Measurements from ENCODE around the gene NSMCE1. TPM values are rescaled to one million over a fixed set of nuclear protein-coding genes. Genes with fewer than 3 reads are reported as not detected.

The NSMCE1 gene
- total RNA-seq, 4 donors from 2014 or later: 20.9 to 41.3 (median 30.6) TPM

GRCh38 chr16:27287887-27288286 lies 19.3 kb upstream of the NSMCE1 start:
- Histone ChIP-seq H3K4me3 (no peak overlapping the region), H3K36me3 (no peaks in the 10 kb centered on the region)
- no peak for TF ChIP-seq POLR2A (IDR thresholded peaks at IDR 0.05)
- TF ChIP-seq CTCF (IDR thresholded peaks at IDR 0.05): no peak

GRCh38 chr16:27287051-27287811 lies 18.7 kb upstream of the NSMCE1 start:
- no peaks in the 10 kb centered on the region for H3K4me1 ChIP-seq
- DNase-seq: no peak
- H3K36me3 ChIP-seq: no peaks in the 10 kb centered on the region
- no peak overlapping the region for H3K4me3 ChIP-seq
- no peak for TF ChIP-seq CTCF (IDR thresholded peaks at IDR 0.05)
- no peak for TF ChIP-seq POLR2A (IDR thresholded peaks at IDR 0.05)
- H3K9me3 ChIP-seq: no peaks in the 10 kb centered on the region
- peak overlapping the region in 2 of 4 donors; percentile 13 to 25 for H3K27ac ChIP-seq
- H3K27me3 ChIP-seq: no peaks in the 10 kb centered on the region

More at GRCh38 chr16:27287887-27288286, 19.3 kb upstream of the NSMCE1 start:
- H3K27ac ChIP-seq: no peak overlapping the region
- H3K4me1 ChIP-seq: no peaks in the 10 kb centered on the region
- H3K9me3 ChIP-seq: no peaks in the 10 kb centered on the region
- H3K27me3 ChIP-seq: no peaks in the 10 kb centered on the region
- no peak for DNase-seq

- TF ChIP-seq CTCF (IDR thresholded peaks at IDR 0.05) (no peak), POLR2A (IDR thresholded peaks at IDR 0.05) (no peak)
- no peaks in the 10 kb centered on the region for H3K9me3 ChIP-seq
- H3K4me3 ChIP-seq: no peak overlapping the region
- no peaks in the 10 kb centered on the region for H3K4me1 ChIP-seq
- no peaks in the 10 kb centered on the region for H3K36me3 ChIP-seq
- H3K27me3 ChIP-seq: no peaks in the 10 kb centered on the region
- H3K27ac ChIP-seq: peak overlapping the region in 2 of 4 donors; percentile 25 to 40
- no peak for DNase-seq
These were observed 17.9 kb upstream of the NSMCE1 start for GRCh38 chr16:27286451-27286850.

GRCh38 chr16:27285676-27286196 lies 17.2 kb upstream of the NSMCE1 start:
- Histone ChIP-seq H3K4me3 (no peak overlapping the region), H3K27me3 (no peaks in the 10 kb centered on the region), H3K36me3 (no peaks in the 10 kb centered on the region), H3K27ac (peak overlapping the region in 1 of 4 donors; percentile 25), H3K9me3 (no peaks in the 10 kb centered on the region), H3K4me1 (no peaks in the 10 kb centered on the region)
- DNase-seq: peak in 1 of 3 donors; percentile 52
- TF ChIP-seq CTCF (IDR thresholded peaks at IDR 0.05): no peak
- no peak for TF ChIP-seq POLR2A (IDR thresholded peaks at IDR 0.05)

GRCh38 chr16:27284865-27285675 lies 16.5 kb upstream of the NSMCE1 start:
- Histone ChIP-seq H3K4me1 (no peaks in the 10 kb centered on the region), H3K36me3 (no peaks in the 10 kb centered on the region), H3K4me3 (no peak overlapping the region), H3K9me3 (no peaks in the 10 kb centered on the region), H3K27ac (no peak overlapping the region), H3K27me3 (no peaks in the 10 kb centered on the region)
- no peak for DNase-seq
- TF ChIP-seq POLR2A (IDR thresholded peaks at IDR 0.05) (no peak), CTCF (IDR thresholded peaks at IDR 0.05) (no peak)
